HG03558 (cell line): ENCODE data around the gene NCR1.
"Not testable (repeated sequence)": the region's sequence is repeated elsewhere in the genome, so short reads cannot be mapped to it uniquely, and the experiment has no call there.

Experiments
- ATAC-seq: cut with Tn5 transposase; IDR thresholded peaks from one replicate; pipeline ENCODE4 v1.9.1; 2021; ENCODE audit warnings: moderate number of reproducible peaks; ENCODE audit not compliant: unreplicated experiment; ENCODE audit errors: extremely low read depth

Gene NCR1, protein sequence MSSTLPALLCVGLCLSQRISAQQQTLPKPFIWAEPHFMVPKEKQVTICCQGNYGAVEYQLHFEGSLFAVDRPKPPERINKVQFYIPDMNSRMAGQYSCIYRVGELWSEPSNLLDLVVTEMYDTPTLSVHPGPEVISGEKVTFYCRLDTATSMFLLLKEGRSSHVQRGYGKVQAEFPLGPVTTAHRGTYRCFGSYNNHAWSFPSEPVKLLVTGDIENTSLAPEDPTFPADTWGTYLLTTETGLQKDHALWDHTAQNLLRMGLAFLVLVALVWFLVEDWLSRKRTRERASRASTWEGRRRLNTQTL

DNA sequence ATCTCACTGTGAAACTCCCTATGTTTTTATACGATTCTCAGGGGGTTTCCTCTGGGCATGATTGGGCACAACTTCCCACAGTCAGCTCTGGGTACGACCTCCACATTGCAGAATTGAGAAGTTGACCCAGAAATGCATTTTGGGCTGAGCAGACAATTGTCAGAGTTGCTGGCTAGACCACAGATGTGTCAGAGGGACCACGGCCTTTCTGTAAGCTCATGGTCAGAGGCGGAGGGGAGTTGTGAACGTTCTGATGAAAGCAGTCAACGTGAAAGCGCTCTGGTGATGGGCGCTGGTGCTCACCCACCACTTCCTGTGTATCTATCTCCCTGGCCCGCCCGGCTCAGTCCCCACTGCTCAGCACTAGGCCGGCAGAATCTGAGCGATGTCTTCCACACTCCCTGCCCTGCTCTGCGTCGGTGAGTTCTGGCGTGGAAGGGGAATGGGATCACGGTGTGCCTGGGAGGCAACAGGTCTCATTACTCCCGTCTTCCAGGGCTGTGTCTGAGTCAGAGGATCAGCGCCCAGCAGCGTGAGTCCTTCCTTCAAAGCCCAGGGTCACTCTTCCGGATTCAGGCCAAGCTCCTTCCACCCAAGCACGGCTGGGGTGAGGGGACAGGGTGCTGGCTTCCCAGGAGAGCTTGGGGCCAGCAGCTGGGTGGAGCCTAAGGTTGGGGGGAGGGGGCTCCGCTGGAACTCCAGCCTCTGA is at the start of gene NCR1:
Gene NCR1, plus strand, starts transcription at position 346 of the 709 bp plus-strand sequence. Its CDS starts 40 bp downstream, at position 386.
- no peak for ATAC-seq

DNA sequence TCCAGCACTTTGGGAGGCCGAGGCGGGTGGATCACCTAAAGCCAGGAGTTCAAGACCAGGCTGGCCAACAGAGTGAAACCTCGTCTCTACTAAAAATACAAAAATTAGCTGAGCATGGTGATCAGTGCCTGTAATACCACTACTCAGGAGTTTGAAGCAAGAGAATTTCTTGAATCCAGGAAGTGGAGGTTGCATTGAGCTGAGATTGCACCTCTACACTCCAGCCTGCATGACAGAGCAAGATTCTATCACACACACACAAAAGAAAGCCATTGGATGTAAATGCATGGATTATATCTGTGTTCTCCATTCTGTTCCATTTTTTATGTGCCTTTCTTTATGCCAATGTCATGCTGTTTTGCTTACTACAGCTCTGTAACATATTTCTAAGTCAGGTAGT is 47.5 kb upstream of the NCR1 start:
- not testable (repeated sequence) for ATAC-seq

DNA sequence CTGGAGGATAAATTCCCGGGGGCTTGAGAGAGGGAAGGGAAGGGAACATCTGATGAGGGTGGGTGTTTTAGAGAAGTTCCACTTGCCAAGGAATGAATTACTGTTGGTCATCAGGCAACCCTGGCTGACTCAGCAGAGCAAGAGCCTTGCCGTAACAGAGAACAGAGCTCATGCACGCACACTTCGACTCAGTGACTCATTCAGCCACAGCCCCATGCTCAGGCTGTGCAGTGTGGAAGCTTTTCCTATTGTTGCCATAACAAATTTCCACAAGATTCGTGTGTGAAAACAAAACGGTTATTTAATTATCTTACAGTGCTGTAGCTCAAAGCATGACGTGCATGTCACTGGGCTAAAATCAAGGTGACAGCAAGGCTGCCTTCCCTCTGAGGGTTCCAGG is 46.5 kb upstream of the NCR1 start:
- not testable (repeated sequence) for ATAC-seq

DNA sequence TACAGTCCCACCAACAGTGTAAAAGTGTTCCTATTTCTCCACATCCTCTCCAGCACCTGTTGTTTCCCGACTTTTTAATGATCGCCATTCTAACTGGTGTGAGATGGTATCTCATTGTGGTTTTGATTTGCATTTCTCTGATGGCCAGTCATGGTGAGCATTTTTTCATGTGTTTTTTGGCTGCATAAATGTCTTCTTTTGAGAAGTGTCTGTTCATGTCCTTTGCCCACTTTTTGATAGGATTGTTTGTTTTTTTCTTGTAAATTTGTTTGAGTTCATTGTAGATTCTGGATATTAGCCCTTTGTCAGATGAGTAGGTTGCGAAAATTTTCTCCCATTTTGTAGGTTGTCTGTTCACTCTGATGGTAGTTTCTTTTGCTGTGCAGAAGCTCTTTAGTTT is 42.5 kb upstream of the NCR1 start:
- ATAC-seq, result not testable (repeated sequence)

DNA sequence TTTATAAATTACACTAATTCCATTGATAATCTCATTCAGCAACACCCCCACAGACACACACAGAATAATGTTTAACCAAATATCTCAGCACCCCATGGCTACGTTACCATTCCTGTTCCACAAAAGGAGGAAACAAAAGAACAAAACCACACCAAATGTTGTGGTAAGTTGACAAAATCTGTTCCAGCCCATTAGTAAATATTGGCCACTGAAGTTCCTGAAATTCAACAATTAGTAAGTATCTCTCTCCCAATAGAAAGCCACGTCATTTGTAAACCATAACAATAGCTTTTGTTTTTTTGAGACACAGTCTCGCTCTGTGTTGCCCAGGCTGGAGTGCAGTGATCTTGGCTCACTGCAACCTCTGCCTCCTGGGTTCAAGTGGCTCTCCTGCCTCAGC is 34.3 kb upstream of the NCR1 start:
- no peak for ATAC-seq

DNA sequence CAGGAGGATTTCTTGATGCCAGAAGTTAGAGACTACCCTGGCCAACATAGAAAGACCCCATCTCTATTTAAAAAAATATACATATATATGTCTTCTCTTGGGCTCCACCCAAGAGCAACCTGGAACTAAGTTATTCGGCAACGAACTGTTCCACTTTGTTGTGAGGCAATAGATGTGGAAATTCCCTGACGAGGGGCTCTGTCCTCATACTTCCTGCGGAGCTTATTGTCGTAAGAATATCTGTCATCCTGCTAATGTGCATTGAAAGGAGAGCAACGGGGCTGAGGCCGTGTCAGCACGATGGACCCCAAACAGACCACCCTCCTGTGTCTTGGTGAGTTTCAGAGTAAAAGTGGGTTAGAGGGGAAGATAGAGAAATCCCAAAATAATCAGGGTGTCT is 32.0 kb upstream of the NCR1 start, which contains the start of gene FCAR:
Gene FCAR, plus strand, starts transcription at position 246 of the 400 bp plus-strand sequence. Its CDS starts 55 bp downstream, at position 301.
- no peak for ATAC-seq

DNA sequence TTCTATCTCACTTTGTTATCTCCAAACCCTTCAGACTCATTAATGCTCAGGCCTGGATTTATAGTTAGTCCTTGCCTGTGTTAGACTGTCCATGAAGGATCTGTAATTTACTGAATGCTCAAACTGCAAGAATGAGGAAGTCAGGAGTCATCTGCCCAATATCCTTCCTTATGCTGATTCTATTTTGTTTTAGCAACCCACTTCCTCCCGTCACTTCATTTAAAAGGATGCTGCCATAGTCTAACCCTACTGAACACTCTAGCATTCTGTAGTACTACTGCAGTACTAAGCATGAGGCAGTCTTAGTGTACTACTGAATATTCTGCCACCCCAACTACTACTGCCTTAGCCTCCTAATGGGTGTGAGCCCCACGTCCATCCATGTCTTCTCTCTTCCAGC is 30.4 kb upstream of the NCR1 start:
- ATAC-seq, result no peak

DNA sequence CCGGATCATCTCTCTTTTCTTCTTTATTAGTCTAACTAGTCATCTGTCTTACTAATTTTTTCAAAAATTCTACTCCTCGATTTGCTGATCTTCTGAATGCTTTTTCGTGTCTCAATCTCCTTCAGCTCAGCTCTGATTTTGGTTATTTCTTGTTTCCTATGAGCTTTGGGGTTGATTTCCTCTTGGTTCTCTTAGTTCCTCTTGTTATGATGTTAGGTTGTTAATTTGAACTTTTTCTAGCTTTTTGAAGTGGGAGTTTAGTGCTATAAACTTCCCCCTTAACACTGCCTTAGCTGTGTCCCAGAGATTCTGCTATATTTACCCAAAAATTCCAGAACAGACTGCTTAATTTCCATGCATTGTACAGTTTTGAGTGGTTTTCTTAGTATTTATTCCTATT is 28.5 kb upstream of the NCR1 start:
- no peak for ATAC-seq

DNA sequence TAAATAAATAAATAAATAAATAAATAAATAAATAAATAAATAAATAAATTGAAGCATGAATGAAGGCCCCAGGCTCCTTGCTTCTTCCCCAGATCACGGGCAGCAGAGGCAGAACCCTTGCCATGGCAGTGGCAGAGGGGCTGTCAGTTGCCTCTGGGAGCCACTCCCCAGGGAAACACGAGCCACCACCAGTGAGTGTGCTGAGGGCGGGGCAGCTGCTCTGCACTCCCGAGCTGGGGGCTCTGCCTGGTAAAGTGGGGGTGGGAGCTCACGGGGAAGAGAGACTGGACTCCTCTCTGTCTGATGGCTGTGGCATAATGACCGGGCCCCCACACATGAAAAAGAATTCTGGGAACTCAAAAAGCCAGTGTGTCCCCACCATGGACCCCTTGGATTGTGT is 24.1 kb upstream of the NCR1 start:
- ATAC-seq, result no peak

DNA sequence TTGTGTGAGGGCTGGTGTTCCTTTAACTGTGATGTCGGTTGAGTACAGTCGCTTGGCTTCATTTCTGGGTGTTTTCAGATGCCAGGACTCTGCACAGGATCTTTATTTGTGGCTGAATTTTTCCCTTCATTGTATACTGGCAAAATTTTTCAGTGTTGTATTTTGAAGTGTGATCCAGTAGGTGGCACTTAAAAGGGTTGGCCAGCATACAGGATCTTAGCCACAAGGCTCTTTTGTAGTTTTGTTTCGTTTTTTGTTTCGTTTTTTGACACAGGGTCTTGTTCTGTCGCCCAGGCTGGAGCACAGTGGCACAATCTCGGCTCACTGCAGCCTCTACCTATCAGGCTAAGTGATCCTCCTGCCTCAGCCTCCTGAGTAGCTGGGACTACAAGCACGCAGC is 23.2 kb upstream of the NCR1 start:
- no peak for ATAC-seq

DNA sequence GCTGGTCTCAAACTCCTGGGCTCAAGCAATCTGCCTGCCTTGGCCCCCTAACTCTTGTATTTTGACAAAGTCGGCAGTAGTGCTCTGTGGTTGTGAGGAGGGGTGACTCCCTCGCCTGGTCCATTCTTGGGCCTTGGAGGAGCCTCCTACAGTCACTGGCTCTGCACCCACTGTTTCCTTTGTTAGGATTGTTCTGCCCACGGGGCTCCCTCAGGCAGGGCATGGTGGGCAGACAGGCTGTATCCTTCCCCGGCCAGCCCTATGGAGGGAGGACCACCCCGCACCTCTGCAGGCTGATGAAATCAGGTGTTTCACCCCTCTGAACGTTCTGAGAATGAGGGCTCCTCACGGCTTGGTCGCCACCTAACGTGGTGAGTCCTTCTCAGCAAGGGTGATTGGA is 22.7 kb upstream of the NCR1 start:
- no peak for ATAC-seq

DNA sequence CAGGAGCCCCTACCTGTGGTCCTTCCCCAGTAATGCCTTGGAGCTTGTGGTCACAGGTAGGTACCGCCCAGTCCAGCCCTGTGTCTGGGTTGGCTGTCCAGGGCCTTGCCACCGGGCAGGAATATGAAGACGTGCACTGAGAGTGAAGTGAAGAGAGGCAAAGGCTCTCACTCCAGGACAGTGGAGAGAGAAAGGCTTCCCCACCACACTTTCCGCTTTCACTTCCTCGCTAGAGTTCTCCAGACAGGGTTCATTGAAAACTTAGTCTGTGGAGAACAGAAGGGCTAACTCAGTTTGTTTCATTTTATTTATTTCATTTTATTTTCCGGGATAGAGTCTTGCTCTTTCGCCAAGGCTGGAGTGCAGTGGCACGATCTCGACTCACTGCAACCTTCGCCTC is 17.7 kb upstream of the NCR1 start:
- ATAC-seq, result no peak

DNA sequence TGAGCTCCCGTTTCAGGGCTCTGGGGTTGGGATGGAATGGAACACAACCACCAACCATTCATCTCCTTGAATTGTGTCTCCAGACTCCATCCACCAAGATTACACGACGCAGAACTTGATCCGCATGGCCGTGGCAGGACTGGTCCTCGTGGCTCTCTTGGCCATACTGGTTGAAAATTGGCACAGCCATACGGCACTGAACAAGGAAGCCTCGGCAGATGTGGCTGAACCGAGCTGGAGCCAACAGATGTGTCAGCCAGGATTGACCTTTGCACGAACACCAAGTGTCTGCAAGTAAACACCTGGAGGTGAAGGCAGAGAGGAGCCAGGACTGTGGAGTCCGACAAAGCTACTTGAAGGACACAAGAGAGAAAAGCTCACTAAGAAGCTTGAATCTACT is 16.4 kb upstream of the NCR1 start:
- ATAC-seq, result no peak

DNA sequence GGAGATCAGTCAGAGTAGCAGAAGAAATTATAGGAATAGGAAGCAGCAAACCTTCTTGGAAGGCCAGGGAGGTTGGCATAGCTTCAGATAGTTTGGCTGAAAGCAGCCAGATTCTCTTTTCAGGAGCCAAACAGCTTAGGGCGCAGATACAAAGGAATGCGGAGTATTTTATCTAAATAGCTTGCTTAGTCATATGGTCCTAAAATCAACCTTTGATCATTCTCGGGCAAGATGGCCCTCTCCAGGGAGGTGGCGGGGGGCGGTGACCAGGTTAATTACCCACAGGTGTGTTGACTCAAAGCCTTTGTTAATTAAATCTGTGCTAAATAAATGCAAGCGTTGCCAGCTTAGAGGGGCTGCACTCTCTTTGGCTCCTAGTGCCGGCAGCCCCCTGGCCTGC is 12.5 kb upstream of the NCR1 start:
- no peak for ATAC-seq

DNA sequence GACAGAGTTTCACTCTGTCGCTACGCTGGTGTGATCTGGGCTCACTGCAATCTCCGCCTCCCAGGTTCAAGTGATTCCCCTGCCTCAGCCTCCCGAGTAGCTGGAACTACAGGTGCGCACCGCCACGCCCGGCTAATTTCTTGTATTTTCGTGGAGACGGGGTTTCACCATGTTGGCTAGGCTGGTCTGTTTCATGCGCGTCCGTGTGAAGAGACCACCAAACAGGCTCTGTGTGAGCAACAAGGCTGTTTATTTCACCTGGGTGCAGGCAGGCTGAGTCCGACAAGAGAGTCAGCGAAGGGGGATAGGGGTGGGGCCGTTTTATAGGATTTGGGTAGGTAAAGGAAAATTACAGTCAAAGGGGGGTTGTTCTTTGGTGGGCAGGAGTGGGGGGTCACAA is 11.8 kb upstream of the NCR1 start:
- ATAC-seq, result not testable (repeated sequence)

DNA sequence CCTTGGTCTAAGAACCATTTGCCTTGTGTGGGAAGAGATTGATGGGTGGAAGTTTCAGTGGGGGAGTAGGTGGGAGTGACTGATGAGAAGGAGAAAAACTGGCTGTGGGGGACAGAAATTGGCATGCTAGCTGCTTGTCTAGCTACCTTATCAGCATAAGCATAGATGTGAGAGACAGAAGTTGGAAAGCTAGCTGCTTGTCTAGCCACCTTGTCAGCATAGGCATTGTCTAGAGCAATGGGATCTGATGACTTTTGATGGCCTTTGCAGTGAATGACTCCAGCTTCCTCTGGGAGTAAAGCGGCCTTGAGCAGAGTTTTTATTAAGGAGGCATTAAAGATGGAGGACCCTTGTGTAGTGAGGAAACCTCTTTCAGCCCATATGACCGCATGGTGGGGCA is 9.9 kb upstream of the NCR1 start:
- ATAC-seq, result no peak

DNA sequence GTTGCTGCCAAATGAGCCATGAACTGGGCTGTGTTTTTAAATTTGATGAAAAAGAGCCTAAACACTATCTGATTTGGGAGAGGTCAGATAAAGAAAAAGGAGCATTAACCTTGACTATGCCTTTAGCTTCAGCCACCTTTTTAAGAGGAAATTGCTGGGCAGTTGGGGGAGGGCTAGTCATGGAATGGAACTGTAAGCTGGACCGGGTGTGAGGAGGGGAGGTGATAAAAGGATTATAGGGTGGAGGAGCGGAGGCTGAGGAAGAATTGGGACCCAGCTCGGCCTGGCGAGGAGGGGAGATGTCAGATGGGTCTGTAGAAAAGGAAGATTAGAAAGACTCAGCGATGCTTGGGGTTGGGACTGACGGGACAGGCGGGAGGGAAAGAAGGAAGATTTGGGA is 7.3 kb upstream of the NCR1 start:
- not testable (repeated sequence) for ATAC-seq

DNA sequence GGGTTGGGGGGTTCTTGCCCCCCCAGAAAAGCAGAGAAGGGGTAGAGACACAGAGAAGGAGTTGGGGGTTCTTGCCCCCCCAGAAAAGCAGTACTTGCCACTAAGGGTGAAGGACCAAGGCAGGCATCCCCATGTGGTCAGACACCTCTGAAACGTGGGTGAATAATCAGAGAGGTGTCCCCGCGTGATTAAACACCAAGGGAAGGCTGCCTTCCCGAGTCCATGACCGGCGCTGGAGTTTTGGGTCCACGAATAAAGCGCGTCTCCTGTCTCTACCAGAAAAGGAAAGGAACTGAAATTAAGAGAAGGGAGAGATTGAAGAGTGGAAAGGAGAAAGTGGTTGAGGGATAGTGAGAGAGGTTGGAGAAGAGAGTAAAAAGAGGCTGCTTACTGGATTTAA is 6.3 kb upstream of the NCR1 start:
- ATAC-seq, result not testable (repeated sequence)

DNA sequence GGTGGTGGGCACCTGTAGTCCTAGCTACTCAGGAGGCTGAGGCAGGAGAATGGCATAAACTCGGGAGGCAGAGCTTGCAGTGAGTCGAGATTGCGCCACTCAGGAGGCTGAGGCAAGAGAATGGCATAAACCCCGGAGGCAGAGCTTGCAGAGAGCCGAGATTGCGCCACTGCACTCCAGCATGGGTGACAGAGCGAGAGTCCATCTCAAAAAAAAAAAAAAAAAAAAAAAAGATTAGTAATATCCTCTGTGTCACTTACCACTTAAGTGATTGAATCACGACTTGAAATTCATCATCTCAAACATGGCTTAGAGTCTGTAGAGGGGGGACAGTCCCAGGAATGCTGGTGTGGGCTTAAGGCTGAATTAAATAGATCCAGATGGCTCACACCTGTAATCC is 4.8 kb upstream of the NCR1 start:
- not testable (repeated sequence) for ATAC-seq

DNA sequence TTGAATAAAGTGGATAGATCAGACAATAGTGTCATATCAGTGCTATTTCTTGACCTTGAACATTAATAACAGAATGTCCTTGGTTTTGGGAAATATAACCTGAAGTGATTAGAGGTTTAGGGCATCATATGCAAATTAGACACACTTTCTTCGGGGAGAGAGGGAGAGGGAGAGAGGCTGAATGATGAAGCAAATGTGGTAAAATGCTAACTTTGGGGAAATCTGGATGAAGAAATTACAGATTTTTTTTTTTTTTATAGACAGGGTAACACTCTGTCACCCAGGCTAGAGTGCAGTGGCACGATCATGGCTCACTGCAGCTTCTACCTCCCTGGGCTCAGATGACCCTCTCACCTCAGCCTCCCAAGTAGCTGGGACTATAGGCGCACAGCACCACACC is 3.9 kb upstream of the NCR1 start:
- ATAC-seq, result no peak

DNA sequence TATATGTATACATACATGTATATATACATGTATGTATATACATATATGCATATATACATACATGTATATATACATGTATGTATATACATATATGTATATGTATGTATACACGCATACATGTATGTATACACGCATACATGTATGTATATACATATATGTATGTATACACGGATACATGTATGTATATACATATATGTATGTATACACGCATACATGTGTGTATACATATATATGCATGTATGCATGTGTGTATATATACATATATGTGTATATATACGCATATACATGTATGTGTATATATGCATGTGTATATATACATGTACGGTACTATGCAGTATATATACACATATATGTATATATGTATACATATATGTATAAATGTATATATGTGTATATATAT is 2.6 kb upstream of the NCR1 start:
- no peak for ATAC-seq

DNA sequence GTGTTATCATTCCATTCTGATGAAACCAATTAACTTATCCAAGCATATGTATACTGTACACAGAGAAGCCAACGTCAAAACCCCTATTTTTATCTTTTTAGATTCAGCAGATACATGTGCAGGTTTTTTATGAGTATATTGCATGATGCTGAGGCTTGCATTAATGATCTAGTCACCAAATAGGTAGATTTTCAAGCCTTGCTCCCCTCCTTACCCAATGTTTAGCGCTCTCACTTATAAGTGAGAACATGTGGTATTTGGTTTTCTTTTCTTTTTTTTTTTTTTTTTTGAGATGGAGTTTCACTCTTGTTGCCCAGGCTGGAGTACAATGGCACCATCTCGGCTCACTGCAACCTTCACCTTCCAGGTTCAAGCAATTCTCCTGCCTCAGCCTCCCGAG is 1.7 kb upstream of the NCR1 start:
- not testable (repeated sequence) for ATAC-seq
